ENCODE results near the gene TMED9.

- no peak for TF ChIP-seq CTCF (IDR thresholded peaks at IDR 0.05)
- TF ChIP-seq POLR2A (IDR thresholded peaks at IDR 0.05) = no peak
Measured at GRCh38 chr5:177610770-177611445, 18.9 kb downstream of the TMED9 start.

Measured in heart left ventricle (tissue), 13 donors.